IMR-90 (cell line): ENCODE data around the gene COG1. TPM values are rescaled to one million over a fixed set of nuclear protein-coding genes. Genes with fewer than 3 reads are reported as not detected.

ENCODE experiments used
- ATAC-seq: fragments of 200-7000 bp; cut with Tn5 transposase; 2 replicates; pipeline ENCODE4 v1.9.1; 2020; ENCODE audit warnings: low read depth, mild to moderate bottlenecking, moderate library complexity
- BruUV-seq: library from RNA; stranded (reverse); fragments of 400-500 nt; replicated peaks from 2 replicates; lab custom pipeline; 2021; lab: Mats Ljungman, UMichigan
- CTCF ChIA-PET: fragments of 300-600 bp; formaldehyde crosslinking; extraction: SDS; loops from one replicate; lab custom pipeline; 2021; ENCODE audit warnings: antibody characterized with exemption; lab: Yijun Ruan, JAX
- POLR2A ChIA-PET: fragments of 300-600 bp; sonication (Branson Sonifier 250); formaldehyde crosslinking; loops from one replicate; lab custom pipeline; 2022; ENCODE audit warnings: antibody characterized with exemption; ENCODE audit not compliant: unreplicated experiment; lab: Charles Lee
- DNase-seq: peaks from one replicate; pipeline ENCODE4 v3.0.0; 2013
- H2AFZ ChIP-seq: replicated peaks from 2 replicates; pipeline ENCODE3; 2013; ENCODE audit warnings: low read length, mild to moderate bottlenecking; ENCODE audit not compliant: poor library complexity
- H2AK5ac ChIP-seq: 2 replicates; pipeline ENCODE4 v1.6.1; 2013; ENCODE audit warnings: low read depth, low read length, inconsistent platforms
- H2AK9ac ChIP-seq: replicated peaks from 2 replicates; pipeline ENCODE3; 2013; ENCODE audit warnings: mild to moderate bottlenecking, low read depth, low read length, moderate library complexity; ENCODE audit not compliant: poor library complexity
- H2BK120ac ChIP-seq: 2 replicates; pipeline ENCODE4 v1.6.1; 2013; ENCODE audit warnings: low read depth, low read length, inconsistent platforms
- H2BK15ac ChIP-seq: 3 replicates; pipeline ENCODE4 v1.6.1; 2013; ENCODE audit warnings: low read depth, low read length, inconsistent platforms
- H2BK20ac ChIP-seq: 2 replicates; pipeline ENCODE4 v1.6.1; 2013; ENCODE audit warnings: low read depth, mild to moderate bottlenecking, inconsistent platforms, low read length, moderate library complexity
- H2BK5ac ChIP-seq: 2 replicates; pipeline ENCODE4 v1.6.1; 2013; ENCODE audit warnings: mild to moderate bottlenecking, low read depth, low read length, inconsistent platforms; ENCODE audit not compliant: poor library complexity, severe bottlenecking
- H3K14ac ChIP-seq: replicated peaks from 2 replicates; pipeline ENCODE4 v1.6.1; 2013; ENCODE audit warnings: low read depth, low read length, inconsistent platforms
- H3K18ac ChIP-seq: 2 replicates; pipeline ENCODE4 v1.6.1; 2013; ENCODE audit warnings: low read depth, low read length, control low read depth
- H3K23ac ChIP-seq: 2 replicates; pipeline ENCODE4 v1.6.1; 2013; ENCODE audit warnings: low read depth, low read length, inconsistent platforms
- H3K27ac ChIP-seq: 2 replicates; pipeline ENCODE4 v1.5.1; 2013; ENCODE audit warnings: mild to moderate bottlenecking, control low read depth, low read length; ENCODE audit not compliant: insufficient read depth
- H3K27me3 ChIP-seq: 2 replicates; pipeline ENCODE4 v1.6.1; 2013; ENCODE audit warnings: low read length; ENCODE audit not compliant: control insufficient read depth, insufficient read depth
- H3K36me3 ChIP-seq: 2 replicates; pipeline ENCODE4 v1.6.1; 2013; ENCODE audit warnings: low read length, mixed read lengths; ENCODE audit not compliant: control insufficient read depth, insufficient read depth
- H3K4ac ChIP-seq: 2 replicates; pipeline ENCODE4 v1.6.1; 2013; ENCODE audit warnings: low read depth, low read length, inconsistent platforms
- H3K4me1 ChIP-seq: 2 replicates; pipeline ENCODE4 v1.6.1; 2013; ENCODE audit warnings: low read length, mixed read lengths; ENCODE audit not compliant: control insufficient read depth, insufficient read depth
- H3K4me2 ChIP-seq: 2 replicates; pipeline ENCODE4 v1.6.1; 2013; ENCODE audit warnings: low read depth, mild to moderate bottlenecking, control low read depth, low read length, moderate library complexity
- H3K4me3 ChIP-seq: 2 replicates; pipeline ENCODE4 v1.5.1; 2013; ENCODE audit warnings: low read depth, mild to moderate bottlenecking, control low read depth, low read length, moderate library complexity; ENCODE audit not compliant: insufficient read depth
- H3K56ac ChIP-seq: 2 replicates; pipeline ENCODE4 v1.6.1; 2013; ENCODE audit warnings: low read length, inconsistent platforms; ENCODE audit not compliant: insufficient read depth; ENCODE audit errors: extremely low read depth
- H3K79me1 ChIP-seq, 2 experiments: 2 replicates each; pipeline ENCODE4 v1.6.1; 2013; ENCODE audit warnings: low read length in 2 of 2, inconsistent platforms in 1 of 2, low read depth in 1 of 2
- H3K9ac ChIP-seq: 2 replicates; pipeline ENCODE4 v1.6.1; 2013; ENCODE audit warnings: low read depth, low read length, control low read depth
- H3K9me1 ChIP-seq: 2 replicates; pipeline ENCODE4 v1.6.1; 2013; ENCODE audit warnings: low read length, inconsistent platforms; ENCODE audit not compliant: insufficient read depth
- H3K9me3 ChIP-seq: 2 replicates; pipeline ENCODE4 v1.6.1; 2013; ENCODE audit warnings: low read length; ENCODE audit not compliant: control insufficient read depth, insufficient read depth
- H4K20me1 ChIP-seq: 2 replicates; pipeline ENCODE4 v1.6.1; 2013; ENCODE audit warnings: low read length, inconsistent platforms; ENCODE audit not compliant: insufficient read depth
- H4K5ac ChIP-seq: 2 replicates; pipeline ENCODE4 v1.6.1; 2013; ENCODE audit warnings: mild to moderate bottlenecking, low read depth, low read length, control low read depth
- H4K8ac ChIP-seq, 2 experiments: 2 replicates each; pipeline ENCODE4 v1.6.1; 2013; ENCODE audit warnings: low read depth in 2 of 2, low read length in 2 of 2, control low read depth in 1 of 2, inconsistent platforms in 1 of 2
- H4K91ac ChIP-seq: 2 replicates; pipeline ENCODE4 v1.6.1; 2013; ENCODE audit warnings: low read depth, low read length, inconsistent platforms; ENCODE audit not compliant: insufficient read depth
- ELK1 ChIP-seq: fragments of 150-350 bp; IDR thresholded peaks from 2 replicates; pipeline ENCODE4 v1.6.1; 2016; ENCODE audit warnings: low read depth, mild to moderate bottlenecking, low read length, moderate library complexity, borderline replicate concordance
- RCOR1 ChIP-seq: IDR thresholded peaks from 2 replicates; pipeline ENCODE4 v1.6.1; 2012; ENCODE audit warnings: mild to moderate bottlenecking, low read length, improper control_type of control experiment; ENCODE audit not compliant: insufficient replicate concordance
- RFX5 ChIP-seq: IDR thresholded peaks from 2 replicates; pipeline ENCODE4 v1.8.0; 2012; ENCODE audit warnings: low read depth, mild to moderate bottlenecking, low read length, moderate library complexity
- WGBS, 2 experiments: methylation state at CpG; one replicate each; pipeline versions ENCODE4 v1.1.5 to v1.1.7; 2013; ENCODE audit warnings: missing lambda C conversion rate in 2 of 2; ENCODE audit not compliant: insufficient read length in 1 of 2; ENCODE audit errors: extremely low coverage in 2 of 2; 5-methylcytosine and 5-hydroxymethylcytosine counted together
- dilution Hi-C: fragments of 300-500 bp; cut with HindIII; formaldehyde crosslinking; loops from one replicate; pipeline ENCODE4 v1.14.3; 2018; ENCODE audit warnings: low sequenced_read_pairs; ENCODE audit not compliant: unreplicated experiment
- in situ Hi-C: fragments of 300-500 bp; cut with MboI; formaldehyde crosslinking; loops from 3 replicates; pipeline ENCODE4 v1.14.3; 2019; ENCODE audit warnings: low sequenced_read_pairs, inconsistent platforms, mixed read lengths
- intact Hi-C: fragments of 100-400 bp; cut with micrococcal nuclease; formaldehyde crosslinking; loops from 2 replicates; pipeline ENCODE4 v1.10.0; 2022
- polyA plus RNA-seq, 3 experiments: library from polyadenylated mRNA; depleted of rRNA; stranded (reverse); fragments of >200 nt; gene quantifications; 2 replicates each; pipeline ENCODE4 v1.2.3, GENCODE V29; 2012; ENCODE audit warnings: low replicate concordance in 1 of 3
- total RNA-seq: library from RNA; depleted of rRNA; stranded (reverse); fragments of >200 nt; gene quantifications from 2 replicates; pipeline ENCODE4 v1.2.3, GENCODE V29; 2012

The COG1 gene
- total and polyA plus RNA-seq, 2 of the 4 experiments (the other 2 are of a cell fraction), result 18.3 to 35.1 TPM

GRCh38 chr17:73209436-73209835 lies 16.6 kb downstream of the COG1 start:
- no peak overlapping the region for H2AK9ac ChIP-seq
- CTCF ChIA-PET, result interaction anchor here (0.5 kb wide), 1 partner anchor 13 kb away, joined by 4 read pairs; no protein-coding TSS in a partner anchor
- H3K4me3 ChIP-seq, result no peak overlapping the region
- H4K91ac ChIP-seq, result no peak overlapping the region
- H3K79me1 ChIP-seq, result peaks cover 37 to 48% of the 10 kb centered on the region in 2 experiments
- dilution Hi-C loops (no loop called here), intact Hi-C loops (no loop called here), in situ Hi-C loops (loop anchor here (25.0 kb wide), 1 partner anchor 822 kb away; no protein-coding TSS in a partner anchor)
- no peak overlapping the region for H3K4ac ChIP-seq
- peaks cover 16% of the 10 kb centered on the region; the same call in 1 of the 2 replicates for H4K20me1 ChIP-seq
- no peak overlapping the region for H4K5ac ChIP-seq
- no peaks in the 10 kb centered on the region for H3K9me3 ChIP-seq
- H3K23ac ChIP-seq, result no peak overlapping the region
- no peak overlapping the region for H3K56ac ChIP-seq
- no peak overlapping the region for H2AK5ac ChIP-seq
- no peak overlapping the region for H3K27ac ChIP-seq
- no peaks in the 10 kb centered on the region for H3K27me3 ChIP-seq
- H4K8ac ChIP-seq, result no peak overlapping the region
- no peak for TF ChIP-seq RFX5
- TF ChIP-seq ELK1, result no peak
- no peak for TF ChIP-seq RCOR1
- H2BK5ac ChIP-seq, result no peak overlapping the region
- peaks cover 38% of the 10 kb centered on the region for H3K36me3 ChIP-seq
- no peaks in the 10 kb centered on the region; the same call in 1 of the 2 replicates for H3K9me1 ChIP-seq
- H2BK20ac ChIP-seq, result no peak overlapping the region
- peak; percentile 8; the same call in 1 of the 2 replicates for ATAC-seq
- no peak overlapping the region for H3K9ac ChIP-seq
- no CpG with 5 or more reads among the region's 13 CpGs for WGBS, 2 experiments
- POLR2A ChIA-PET, result interaction anchor here (0.5 kb wide), 1 partner anchor 8 kb away, joined by 3 read pairs; no protein-coding TSS in a partner anchor
- no peak for DNase-seq
- no peak overlapping the region for H3K4me2 ChIP-seq
- H2AFZ ChIP-seq, result no peak overlapping the region
- no peaks in the 10 kb centered on the region for H3K4me1 ChIP-seq
- no peak overlapping the region for H2BK120ac ChIP-seq
- no peak overlapping the region for H3K14ac ChIP-seq
- BruUV-seq, result no TSS peak
- no peak overlapping the region for H3K18ac ChIP-seq
- H2BK15ac ChIP-seq, result no peak overlapping the region
